ENCODE data around the gene CCL4L2.
"Not testable (repeated sequence)": the region's sequence is repeated elsewhere in the genome, so short reads cannot be mapped to it uniquely, and the experiment has no call there.

GRCh38 chr17:36190549-36191330 lies 20.1 kb upstream of the CCL4L2 start:
- not testable (repeated sequence) for TF ChIP-seq CTCF, POLR2A (IDR thresholded peaks at IDR 0.05)

Data from heart left ventricle (tissue), 13 donors.